ENCODE results near the gene LMO3. TPM values are rescaled to one million over a fixed set of nuclear protein-coding genes. Genes with fewer than 3 reads are reported as not detected.
"Not testable (repeated sequence)": the region's sequence is repeated elsewhere in the genome, so short reads cannot be mapped to it uniquely, and the experiment has no call there.

LMO3 gene
- total RNA-seq, 1 donor from 2014 or later: 8.1 TPM

- DNase-seq (ENCODE audit: low spot score): no peak
Observed at GRCh38 chr12:16545836-16546235, 60.1 kb downstream of the LMO3 start.

DNA sequence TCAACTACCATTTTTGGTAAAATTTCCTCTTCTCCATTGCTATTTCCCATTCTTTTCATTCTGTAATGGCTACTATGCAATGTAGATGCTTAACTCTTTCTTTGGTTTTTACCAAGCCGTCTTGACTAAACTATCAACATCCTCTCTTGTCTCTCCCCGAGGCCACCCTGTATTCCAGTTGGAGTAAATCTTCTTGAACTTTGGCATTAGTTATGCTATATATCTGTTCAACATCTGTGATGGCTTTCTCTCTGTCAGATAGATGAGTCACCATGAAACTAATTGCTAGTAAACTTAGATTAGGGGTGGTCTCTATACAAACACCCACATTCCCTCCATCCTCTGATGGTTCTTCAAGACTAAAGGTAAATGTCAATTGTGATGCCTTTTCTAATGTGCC lies 63.4 kb downstream of the LMO3 start:
- no peak for DNase-seq (ENCODE audit: low spot score)

GRCh38 chr12:16537652-16538051 lies 68.3 kb downstream of the LMO3 start:
- not testable (repeated sequence) for DNase-seq (ENCODE audit: low spot score)

- DNase-seq (ENCODE audit: low spot score): no peak
Observed at GRCh38 chr12:16531621-16532020, 74.3 kb downstream of the LMO3 start.

DNA sequence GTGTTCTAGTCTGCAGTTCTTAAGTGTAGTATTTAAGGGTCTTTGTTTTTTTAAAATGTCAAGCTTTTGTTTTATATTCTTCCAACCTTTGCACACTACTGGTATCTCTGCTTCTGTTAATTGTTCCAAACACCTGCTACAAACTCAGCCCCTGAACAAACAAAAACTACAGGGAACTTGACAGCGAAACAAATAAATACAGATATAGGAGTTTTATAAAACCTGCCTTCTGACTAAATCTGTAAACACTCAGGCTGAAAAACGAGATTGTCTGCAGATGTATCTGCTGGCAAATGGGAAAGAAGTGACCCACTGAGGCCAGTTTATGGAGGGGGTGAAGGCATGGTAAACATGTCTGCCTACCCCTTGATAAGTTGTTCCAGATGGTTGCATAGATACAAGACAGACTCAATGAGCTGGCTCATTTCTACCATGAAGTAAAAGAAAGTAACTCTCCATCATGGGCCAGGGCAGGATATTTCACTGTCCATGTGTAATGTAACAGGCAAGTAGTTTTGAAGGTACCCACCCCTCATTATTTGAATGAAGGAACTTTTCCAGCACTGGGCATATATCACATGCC lies 75.6 kb downstream of the LMO3 start:
- no peak for DNase-seq (ENCODE audit: low spot score)

- DNase-seq (ENCODE audit: low spot score): no peak
Observed at GRCh38 chr12:16526693-16527092, 79.3 kb downstream of the LMO3 start.

- DNase-seq (ENCODE audit: low spot score): no peak
Observed at GRCh38 chr12:16524378-16524777, 81.6 kb downstream of the LMO3 start.

DNA sequence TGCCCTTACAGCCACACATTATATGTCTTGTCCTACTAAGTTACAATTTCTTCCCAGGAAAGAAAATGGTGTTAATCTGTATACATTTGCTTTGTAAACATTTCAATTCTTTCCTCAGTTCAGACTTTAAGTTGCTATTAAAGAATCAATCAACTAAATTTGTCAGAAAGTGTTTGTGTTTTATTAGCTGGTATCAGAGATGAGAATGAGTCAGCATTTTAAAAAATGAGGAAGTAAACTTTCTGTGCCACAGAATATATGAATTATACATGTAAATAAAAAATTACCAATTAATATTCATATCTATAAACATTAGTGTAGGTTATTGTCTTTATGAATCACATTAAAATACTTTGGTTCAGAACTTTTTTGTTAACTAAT lies 82.0 kb downstream of the LMO3 start:
- DNase-seq (ENCODE audit: low spot score): no peak

DNA sequence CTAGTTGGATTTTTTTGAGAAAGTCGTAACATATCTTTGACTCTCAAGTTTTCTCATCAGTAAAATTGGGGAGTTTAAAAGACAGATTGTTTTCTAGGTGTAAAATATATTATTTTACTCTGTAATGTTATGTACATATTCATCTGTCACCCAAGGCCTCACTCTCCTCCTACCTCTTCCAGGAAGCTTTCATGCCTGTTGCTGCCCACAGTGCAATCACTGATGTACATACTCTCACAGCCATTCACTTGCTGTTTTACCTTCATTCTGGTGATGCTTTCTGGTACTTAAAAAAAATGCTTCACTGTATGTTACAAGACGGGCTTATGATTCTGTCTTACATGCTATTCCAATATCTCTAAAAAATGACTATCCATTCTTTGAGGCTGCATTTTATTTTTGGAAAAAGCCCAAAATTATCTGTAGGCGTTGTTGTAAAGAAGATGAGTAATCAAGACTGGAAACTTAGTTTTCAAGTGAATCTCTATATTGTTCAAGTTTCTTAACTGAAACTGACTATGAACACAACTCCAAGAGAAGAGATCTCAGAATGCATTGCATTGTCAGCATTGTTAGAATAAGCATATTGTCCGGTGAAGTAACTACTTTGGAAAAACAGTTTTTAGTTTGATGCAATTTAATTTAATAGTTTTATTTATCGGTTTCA lies 82.5 kb downstream of the LMO3 start:
- no peak for DNase-seq (ENCODE audit: low spot score)

DNA sequence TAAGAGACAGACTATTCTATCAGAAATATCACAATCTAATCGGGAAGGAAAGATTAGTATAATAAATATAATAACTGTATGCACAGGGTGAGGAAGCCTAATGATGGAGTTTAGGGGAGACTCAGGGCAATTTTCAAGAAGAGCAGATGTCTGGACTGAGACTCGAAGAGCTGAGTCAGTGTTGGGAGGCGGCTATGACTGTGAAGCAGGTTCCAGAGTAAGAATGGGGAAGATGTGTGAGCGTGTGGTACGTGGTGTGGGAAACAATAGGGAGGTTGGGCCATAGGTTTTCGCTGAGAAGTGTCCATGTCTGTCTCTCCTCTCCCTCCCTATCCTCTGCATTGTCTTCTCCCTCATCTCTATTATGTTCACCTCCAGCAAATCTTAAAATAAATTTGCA lies 85.6 kb downstream of the LMO3 start:
- DNase-seq (ENCODE audit: low spot score): no peak

GRCh38 chr12:16515666-16516065 lies 90.3 kb downstream of the LMO3 start:
- DNase-seq (ENCODE audit: low spot score): no peak

DNA sequence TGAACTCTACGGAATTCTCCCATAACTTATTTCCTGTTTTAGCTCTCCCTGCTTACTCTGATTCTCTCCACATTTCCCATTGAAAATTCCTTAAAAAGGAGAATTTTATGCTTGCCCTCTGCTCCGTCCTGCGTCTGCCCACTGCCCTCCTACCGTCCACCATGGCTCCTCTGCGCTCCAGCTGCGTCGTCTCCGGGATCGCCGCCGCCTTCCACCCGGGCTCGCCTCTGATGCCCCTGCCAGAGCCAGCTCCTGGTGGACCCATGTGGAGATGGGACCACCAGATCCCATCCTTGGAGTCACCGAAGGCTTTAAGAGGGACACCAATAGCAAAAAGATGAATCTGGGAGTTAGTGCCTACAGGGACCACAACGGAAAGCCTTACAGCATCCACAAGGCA lies 92.7 kb downstream of the LMO3 start:
- no peak for DNase-seq (ENCODE audit: low spot score)

DNA sequence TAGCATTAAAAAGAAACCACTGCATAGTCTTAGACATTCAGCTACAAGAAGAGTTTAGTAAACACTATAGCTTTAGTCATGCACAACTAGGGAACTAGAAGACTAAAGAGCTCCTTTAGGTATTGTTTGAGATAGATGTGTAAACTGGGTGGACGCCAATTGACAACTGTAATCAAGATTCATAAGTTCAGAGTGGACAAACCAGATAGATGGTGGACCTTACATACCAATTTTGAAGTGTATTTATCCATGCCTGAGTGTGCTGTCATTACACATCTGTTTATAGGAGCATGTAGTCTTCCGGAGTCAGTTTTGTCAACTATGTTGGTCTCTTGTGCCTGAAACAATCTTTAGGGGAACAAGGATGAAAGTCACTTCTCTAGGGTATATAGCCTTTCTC lies 96.6 kb downstream of the LMO3 start:
- no peak for DNase-seq (ENCODE audit: low spot score)

- no peak for DNase-seq (ENCODE audit: low spot score)
Observed at GRCh38 chr12:16506394-16506793, 99.6 kb downstream of the LMO3 start.

GRCh38 chr12:16504200-16504599 lies 101.8 kb downstream of the LMO3 start:
- no peak for DNase-seq (ENCODE audit: low spot score)

- no peak for DNase-seq (ENCODE audit: low spot score)
Observed at GRCh38 chr12:16499611-16500010, 106.4 kb downstream of the LMO3 start.

Data from mucosa of gallbladder (tissue), 1 donor.